ENCODE results near the gene SELENOW.
"Not testable (repeated sequence)": the region's sequence is repeated elsewhere in the genome, so short reads cannot be mapped to it uniquely, and the experiment has no call there.

SELENOW gene

GRCh38 chr19:47778049-47778953 lies at the start of gene SELENOW:
TSS of gene SELENOW (plus strand) at chr19:47778703. CDS start at chr19:47778786, 83 bp downstream.
- DNase-seq, result peak; percentile 85

DNA sequence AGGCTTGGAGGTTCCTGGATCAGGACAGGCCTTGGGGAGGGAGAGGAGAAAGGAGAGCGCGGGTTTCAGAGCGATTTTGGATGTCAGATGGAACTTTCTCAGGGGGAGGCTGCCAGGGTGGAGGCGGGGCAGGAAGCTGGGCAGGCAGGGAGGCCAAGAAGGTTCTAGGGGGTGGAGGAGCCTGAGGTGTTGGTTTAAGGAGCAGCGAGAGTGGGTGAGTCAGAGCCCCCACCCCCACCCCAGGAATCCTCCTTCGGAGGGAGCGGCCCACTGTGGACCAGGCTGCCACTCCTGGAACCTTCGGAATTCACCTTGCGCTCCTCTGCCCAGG lies 49.1 kb upstream of the SELENOW start:
- no peak for DNase-seq

DNA sequence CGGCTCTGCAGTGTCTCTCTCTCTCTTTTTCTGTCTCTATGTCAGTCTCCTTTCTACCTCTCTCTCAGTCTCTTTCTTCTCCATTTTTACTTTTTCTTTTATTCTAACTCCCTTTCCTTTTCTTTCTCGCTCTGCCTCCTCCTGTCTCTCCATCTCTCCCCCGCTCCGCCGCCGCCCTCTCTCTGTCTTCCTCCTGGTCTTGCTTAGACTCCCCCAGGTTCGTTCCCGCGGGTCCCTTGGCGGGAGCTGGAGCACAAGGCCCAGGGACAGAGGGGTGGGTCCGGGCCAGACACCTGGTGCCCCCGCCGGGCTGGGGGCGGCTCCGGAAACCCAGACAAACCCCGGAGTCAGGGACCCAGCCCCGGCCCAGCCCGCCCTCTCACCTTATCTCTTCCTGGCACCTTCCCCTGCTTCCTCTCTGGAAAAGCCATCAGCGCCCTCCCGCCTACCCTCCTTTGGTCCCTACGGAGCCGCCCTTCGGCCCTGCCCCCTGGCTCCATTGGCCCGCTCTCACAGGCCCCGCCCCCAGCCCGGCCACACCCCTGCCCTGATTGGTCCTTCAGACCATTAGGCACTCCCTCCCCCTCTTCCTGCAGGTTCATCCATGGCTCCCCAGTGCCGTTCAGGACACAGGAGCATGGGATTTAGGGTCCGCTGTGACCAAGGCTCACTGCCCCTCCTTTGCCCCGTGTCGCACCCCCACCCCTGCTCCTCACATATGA lies 48.5 kb upstream of the SELENOW start:
- no peak for DNase-seq

DNA sequence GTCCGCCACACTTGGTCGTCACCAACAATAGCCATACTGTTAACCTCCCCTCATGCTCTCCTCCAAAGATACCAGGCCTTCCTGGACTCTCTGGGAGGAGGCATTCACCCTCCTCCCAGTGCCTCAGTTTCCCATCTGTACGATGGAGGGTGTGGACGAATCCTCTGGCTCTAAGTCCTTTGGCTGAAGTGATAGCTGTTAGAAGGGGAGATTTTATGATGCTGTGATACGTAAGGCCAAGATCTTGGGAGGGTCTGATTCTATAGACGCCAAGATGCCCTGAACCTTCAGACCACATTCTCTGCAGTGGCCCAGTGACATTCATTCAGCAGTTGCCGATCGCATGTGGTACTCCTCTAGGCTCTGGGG lies 48.0 kb upstream of the SELENOW start:
- DNase-seq, result no peak

DNA sequence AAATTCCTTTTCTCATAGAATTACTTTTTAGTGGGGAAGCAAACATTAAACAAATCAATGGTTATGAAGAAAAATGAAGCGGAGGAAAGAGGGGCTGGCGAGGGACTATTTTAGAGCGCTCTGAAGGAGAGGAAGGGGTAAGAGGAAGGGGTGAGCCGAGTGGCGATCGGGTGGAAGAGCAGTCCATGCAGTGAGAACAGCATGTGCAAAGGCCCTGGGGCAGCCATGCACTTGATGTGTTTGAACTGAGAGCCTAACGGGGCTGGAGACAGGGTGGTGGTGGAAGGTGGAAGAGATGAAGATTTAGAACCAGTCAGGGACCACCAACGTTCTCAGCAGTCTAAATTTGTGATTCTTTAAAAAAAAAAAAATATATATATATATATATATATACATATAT lies 47.6 kb upstream of the SELENOW start:
- no peak for DNase-seq

DNA sequence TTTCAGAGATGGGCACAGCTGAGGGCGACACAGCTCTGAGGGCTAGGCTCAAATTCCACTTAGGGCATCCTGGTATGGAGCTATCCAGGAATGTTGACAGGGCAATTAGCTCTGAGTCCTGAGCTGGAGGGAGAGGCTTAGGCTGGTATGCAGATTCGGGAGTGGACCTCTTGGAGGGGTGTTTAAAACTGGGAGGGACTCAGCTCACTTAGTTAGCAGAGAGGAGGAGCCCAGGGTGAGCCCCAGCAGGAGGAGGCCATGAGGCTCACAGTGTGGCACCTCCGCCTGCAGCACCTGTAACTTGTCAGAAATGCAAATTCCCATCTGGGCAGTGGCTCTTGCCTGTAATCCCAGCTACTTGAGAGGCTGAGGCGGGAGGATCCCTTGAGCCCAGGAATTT lies 43.4 kb upstream of the SELENOW start:
- no peak for DNase-seq

- DNase-seq, result no peak
Observed at GRCh38 chr19:47740866-47741519, 37.5 kb upstream of the SELENOW start.

GRCh38 chr19:47741544-47742140 lies 36.9 kb upstream of the SELENOW start:
- no peak for DNase-seq

DNA sequence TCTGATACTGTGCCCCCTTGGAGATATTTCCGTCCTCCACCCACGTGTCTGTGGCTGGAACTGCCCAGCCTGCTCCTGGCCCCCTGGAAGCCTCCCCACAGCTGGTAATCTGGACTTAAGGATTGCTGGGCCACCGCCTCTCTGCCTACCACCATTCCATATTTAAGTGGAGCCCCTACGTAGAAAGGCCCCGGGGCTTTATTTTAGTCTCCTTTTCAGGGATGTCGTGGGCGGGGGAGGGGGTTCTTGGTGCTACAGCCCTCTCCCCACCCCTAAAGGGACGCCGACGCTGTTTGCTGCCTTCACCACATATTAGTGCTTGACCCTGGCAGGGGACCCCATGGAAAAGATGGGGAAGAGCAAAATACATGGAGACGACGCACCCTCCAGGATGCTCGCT lies 35.9 kb upstream of the SELENOW start:
- DNase-seq, result no peak

DNA sequence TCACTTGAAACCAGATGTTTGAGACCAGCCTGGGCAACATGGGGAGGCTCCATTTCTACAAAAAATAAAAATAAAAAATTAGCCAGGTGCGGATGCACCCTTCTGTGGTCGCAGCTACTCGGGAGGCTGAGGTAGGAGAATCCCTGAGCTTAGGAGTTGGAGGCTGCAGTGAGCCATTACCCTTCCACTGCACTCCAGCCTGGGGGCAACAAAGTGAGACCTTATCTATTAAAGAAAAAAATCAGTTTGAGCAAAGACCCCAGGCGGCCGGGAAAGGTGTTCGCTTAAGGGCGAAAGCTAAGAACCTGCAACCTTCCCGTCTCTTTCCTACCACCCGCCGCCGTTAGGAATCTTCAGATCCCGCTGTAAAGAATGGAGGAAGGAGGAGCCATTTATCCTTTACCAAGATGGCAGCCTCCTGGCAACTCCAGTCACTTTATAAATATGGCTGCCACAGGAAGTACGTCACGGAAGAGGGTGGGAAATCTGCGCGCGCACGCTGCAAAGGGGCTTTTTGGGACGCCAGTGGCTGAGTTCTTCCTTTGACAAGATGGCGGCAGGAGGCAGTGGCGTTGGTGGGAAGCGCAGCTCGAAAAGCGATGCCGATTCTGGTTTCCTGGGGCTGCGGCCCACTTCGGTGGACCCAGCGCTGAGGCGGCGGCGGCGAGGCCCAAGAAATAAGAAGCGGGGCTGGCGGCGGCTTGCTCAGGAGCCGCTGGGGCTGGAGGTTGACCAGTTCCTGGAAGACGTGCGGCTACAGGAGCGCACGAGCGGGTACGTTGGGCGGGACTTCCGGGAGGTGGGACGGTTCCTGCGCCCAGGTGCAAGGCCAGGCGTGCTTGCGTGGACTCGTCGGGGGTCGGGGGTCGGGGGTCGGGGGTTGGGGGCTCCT lies 33.2 kb upstream of the SELENOW start, which contains the start of gene NOP53:
TSS of gene NOP53 (plus strand) at position 537 of the 892 bp plus-strand sequence. CDS start at position 551, 14 bp downstream.
- peak; percentile 98 for DNase-seq

- DNase-seq, result not testable (repeated sequence)
Observed at GRCh38 chr19:47746129-47746528, 32.4 kb upstream of the SELENOW start.

DNA sequence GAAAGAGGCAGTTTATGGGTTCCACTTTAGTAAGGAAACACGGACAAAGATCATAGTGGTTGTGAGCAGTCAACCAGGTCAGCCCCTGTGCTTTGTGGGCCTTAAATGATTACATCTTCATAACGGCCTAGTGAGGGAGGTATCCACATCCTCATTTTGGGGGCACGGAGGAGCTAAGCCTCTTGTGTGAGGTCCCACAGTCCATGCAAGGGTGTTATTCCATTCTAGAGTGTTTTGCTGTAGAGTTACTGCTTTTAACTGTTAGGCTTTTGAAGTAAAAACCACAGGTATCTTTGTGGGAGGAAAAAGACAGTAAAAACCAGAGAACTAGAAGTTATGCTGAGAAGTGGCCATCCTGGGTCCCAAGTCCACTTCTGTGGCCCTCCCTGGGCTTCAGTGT lies 29.2 kb upstream of the SELENOW start:
- DNase-seq, result no peak

GRCh38 chr19:47750752-47751151 lies 27.8 kb upstream of the SELENOW start:
- DNase-seq, result no peak

- no peak for DNase-seq
Observed at GRCh38 chr19:47752440-47753211, 25.9 kb upstream of the SELENOW start.

DNA sequence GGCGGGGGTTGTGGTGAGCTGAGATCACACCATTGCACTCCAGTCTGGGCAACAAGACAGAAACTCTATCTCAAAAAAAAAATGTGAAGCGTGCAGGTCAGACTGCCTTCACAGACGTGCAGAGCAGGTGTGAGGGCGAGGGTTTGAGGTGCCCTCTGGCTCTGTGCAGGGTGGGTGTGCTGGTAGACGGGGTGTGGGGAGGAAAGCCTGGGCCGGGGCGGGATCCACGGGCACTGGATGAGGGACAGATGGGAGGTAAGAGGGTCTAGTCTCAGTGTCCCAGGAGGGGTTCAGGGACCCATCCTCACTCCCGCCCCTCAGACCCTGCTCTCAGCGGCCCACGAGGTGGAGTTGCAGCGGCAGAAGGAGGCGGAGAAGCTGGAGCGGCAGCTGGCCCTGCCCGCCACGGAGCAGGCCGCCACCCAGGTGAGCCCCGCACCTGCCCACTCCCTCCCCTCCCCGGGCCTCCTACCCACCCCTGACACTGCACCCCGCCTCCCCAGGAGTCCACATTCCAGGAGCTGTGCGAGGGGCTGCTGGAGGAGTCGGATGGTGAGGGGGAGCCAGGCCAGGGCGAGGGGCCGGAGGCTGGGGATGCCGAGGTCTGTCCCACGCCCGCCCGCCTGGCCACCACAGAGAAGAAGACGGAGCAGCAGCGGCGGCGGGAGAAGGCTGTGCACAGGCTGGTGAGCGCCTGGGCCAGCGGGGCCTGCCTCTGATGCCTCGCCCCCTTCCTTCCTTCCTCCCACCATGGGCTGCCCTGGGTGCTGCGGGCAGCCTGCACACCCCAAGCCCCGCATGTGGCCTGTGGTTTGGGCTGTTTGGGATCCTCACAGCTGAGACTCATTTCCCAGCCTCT lies 24.1 kb upstream of the SELENOW start:
- no peak for DNase-seq

- no peak for DNase-seq
Observed at GRCh38 chr19:47755065-47755761, 23.3 kb upstream of the SELENOW start.

DNA sequence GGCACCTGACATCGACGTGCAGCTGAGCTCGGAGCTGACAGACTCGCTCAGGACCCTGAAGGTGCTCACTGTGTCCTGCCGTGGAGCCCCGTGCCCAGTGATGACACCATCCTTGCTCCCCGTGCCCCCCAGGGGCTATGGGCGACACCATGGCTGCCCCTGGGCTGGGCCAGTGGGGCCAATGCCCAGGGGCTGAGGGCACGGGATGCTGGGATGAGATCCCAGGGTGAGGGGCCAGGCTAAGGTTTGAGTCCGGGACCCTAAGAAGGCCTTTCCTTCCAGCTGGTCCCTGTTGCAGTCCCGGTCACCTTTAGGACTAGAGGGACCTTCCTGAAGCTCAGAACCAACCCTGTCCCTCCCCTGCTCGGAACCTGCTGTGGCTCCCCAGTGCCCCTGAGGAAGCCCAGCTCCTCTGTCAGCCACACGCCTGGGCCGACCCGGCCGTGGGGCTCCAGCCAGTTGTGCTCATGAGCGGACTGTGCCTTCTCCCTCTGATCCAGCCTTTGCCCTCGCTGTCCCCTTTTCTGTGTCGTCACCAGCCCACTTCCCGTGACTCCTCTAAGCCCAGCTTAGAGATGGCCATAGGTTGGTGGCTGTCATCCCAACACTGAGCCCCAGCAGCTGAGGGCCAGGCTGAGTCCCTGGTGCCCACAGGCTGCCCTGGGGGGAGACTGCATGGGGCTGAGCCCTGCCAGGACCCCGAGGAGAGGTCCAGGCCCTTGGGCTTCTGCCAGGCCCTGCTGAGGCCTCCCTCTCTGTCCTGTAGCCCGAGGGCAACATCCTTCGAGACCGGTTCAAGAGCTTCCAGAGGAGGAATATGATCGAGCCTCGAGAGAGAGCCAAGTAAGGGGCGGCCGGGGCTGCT lies 22.5 kb upstream of the SELENOW start:
- DNase-seq, result no peak

GRCh38 chr19:47756627-47756929 lies 21.9 kb upstream of the SELENOW start:
- DNase-seq, result no peak

All from CD4-positive, alpha-beta T cell treated with Interleukin-21 for 1 hour (primary cell).